Fibroblast of mammary gland (primary cell): ENCODE data around the gene VSX1.

Experiments
- DNase-seq: peaks from one replicate; pipeline ENCODE4 v3.0.0-alpha.2; 2010; ENCODE audit warnings: low read depth
- H3K4me3 ChIP-seq: 2 replicates; pipeline ENCODE4 v1.5.1; 2011; ENCODE audit warnings: low read depth, mild to moderate bottlenecking, low read length, moderate library complexity; ENCODE audit not compliant: control insufficient read depth
- CTCF ChIP-seq: conservative IDR thresholded peaks from 2 replicates; pipeline ENCODE4 v1.5.1; 2011; ENCODE audit warnings: low read depth, low read length, inconsistent platforms; ENCODE audit not compliant: control insufficient read depth, insufficient read depth

Gene VSX1

GRCh38 chr20:25100914-25101313 is 19.0 kb upstream of the VSX1 start:
- no peak for TF ChIP-seq CTCF
- no peak overlapping the region for H3K4me3 ChIP-seq
- DNase-seq, result no peak

- H3K4me3 ChIP-seq, result no peak overlapping the region
- DNase-seq, result no peak
- TF ChIP-seq CTCF, result no peak
Observed at GRCh38 chr20:25099601-25100140, 17.7 kb upstream of the VSX1 start.

DNA sequence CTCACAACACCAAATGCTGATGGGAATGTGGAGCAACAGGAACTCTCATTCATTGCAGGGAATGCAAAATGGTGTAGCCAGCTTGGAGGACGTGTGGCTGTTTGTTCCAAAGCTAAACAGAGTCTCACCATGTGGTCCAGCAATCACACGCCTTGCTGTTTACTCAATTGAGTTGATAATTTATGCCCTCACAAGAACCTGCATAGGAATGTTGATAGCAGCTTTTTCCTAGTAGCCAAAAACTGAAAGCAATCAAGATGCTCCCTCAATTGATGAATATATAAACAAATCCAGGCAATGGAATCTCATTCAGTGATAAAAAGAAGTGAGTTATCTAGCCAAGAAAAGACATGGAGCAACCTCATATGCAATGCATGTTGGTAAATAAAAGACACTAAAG is 15.6 kb upstream of the VSX1 start:
- TF ChIP-seq CTCF, result no peak
- DNase-seq, result no peak
- no peak overlapping the region for H3K4me3 ChIP-seq

DNA sequence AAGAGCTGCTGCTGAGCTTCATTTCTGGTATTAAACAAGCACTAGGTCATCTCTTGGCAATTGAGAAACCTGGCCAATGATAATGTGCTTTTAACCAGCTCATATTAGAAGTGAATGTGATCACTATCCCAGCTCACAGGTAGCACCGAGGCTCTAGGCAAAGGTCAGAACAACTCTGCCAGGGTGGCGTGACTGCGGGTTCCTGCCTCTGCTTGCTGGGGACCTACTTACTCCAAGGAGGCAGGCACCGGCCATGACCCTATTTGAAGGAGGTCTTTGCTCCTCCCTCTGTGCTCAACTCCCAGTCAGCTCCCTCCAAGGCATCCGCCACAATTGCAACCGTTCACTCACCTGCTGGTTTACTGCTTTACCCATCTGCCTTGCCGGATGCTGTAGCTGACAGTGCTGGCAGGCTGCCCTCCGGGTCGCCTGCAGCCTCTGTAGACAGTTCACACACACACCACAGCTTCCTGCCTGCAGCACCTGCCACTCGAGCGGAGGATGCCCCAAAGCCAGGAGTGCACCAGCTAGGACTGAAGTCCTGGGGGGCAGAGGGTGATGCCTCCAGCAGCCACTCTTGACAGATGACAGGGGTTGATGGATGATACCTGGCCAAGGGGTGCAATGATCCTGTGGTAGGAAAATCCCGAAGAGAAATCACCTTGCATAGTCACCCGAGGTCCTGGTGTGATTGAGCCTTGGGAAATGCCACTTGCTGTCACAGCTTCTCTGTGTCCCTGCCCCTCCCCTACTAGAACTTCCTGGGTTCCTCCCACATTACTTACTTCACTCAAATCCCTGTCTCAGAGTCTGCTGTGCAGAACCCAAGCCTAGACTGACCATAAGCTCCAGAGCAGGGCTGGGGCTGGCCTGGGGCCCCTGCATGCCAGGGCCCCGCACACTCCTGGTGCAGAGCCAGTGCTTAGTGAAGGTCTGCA is 8.8 kb upstream of the VSX1 start:
- DNase-seq, result no peak
- TF ChIP-seq CTCF, result no peak
- no peak overlapping the region for H3K4me3 ChIP-seq

DNA sequence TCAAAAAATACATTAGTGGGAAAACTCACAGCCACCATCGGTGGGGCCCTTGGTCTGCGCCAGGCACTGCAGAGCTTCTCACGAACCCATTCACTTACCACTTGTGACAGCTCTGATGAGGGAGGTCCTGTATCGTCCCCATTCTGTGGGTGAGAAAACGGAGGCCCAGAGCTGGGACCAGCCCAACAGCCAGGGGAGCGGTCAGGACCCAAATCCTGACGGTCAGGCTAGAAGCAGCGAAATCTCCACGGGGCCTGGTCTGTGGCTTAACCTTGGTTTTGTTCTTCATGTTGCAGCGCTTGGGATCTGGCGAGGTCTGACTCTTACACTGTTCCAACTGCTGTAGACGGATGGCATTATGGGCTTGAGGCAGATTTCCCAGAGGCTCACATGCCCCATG is 7.7 kb upstream of the VSX1 start:
- no peak for TF ChIP-seq CTCF

GRCh38 chr20:25089096-25089495 is 7.2 kb upstream of the VSX1 start:
- H3K4me3 ChIP-seq, result no peak overlapping the region
- no peak for DNase-seq
- no peak for TF ChIP-seq CTCF

More for the DNA sequence above, 7.7 kb upstream of the VSX1 start:
- no peak overlapping the region for H3K4me3 ChIP-seq
- no peak for DNase-seq
